Tibial nerve (tissue), 3 donors: ENCODE measurements around the gene NUCKS1.

Source experiments
- CTCF ChIP-seq, 5 experiments: fragments of 200-600 bp in 3 of 5; fragments of 450-650 bp in 2 of 5; sonication (generic) in 3 of 5; IDR thresholded peaks; one replicate each; pipeline ENCODE4 v1.5.1; 2016 to 2019; ENCODE audit warnings: antibody characterized with exemption in 5 of 5, mild to moderate bottlenecking in 3 of 5, moderate library complexity in 2 of 5
- POLR2A ChIP-seq, 2 donors: fragments of 450-650 bp; IDR thresholded peaks; one replicate each; pipeline ENCODE4 v1.6.1; 2017; ENCODE audit warnings: antibody characterized with exemption in 2 of 2, mild to moderate bottlenecking in 2 of 2, moderate library complexity in 2 of 2

GRCh38 chr1:205701891-205702290 lies 48.1 kb downstream of the NUCKS1 start:
- TF ChIP-seq POLR2A (IDR thresholded peaks at IDR 0.05): no peak
- no peak for TF ChIP-seq CTCF (IDR thresholded peaks at IDR 0.05)
